GM23338 (cell line): ENCODE results near the gene RAB22A.

Experiments used
- CREB1 ChIP-seq: fragments of 250-450 bp; sonication (Bioruptor Pico); IDR thresholded peaks from 2 replicates; pipeline ENCODE4 v1.5.0; 2020; ENCODE audit warnings: low read depth, mild to moderate bottlenecking, moderate library complexity
- EZH2 ChIP-seq: fragments of 200-600 bp; sonication (generic); IDR thresholded peaks from one replicate; pipeline ENCODE4 v1.8.0; 2017; ENCODE audit warnings: antibody characterized with exemption, mild to moderate bottlenecking, low read depth; ENCODE audit not compliant: unreplicated experiment
- POLR2AphosphoS5 ChIP-seq: IDR thresholded peaks from 2 replicates; pipeline ENCODE4 v1.6.1; 2016; ENCODE audit warnings: antibody characterized with exemption, low read depth
- REST ChIP-seq: IDR thresholded peaks from one replicate; pipeline ENCODE4 v1.6.1; 2018; ENCODE audit warnings: antibody characterized with exemption; ENCODE audit not compliant: unreplicated experiment
- TF ChIP-seq, protein P1 (sequence below), 2 experiments: fragments of 200-600 bp in 1 of 2; sonication (generic) in 1 of 2; conservative IDR thresholded peaks; 2 replicates each; pipeline versions ENCODE4 v1.5.1 to v1.6.1; 2016 to 2017; ENCODE audit warnings: antibody characterized with exemption in 2 of 2, low read depth in 2 of 2, mild to moderate bottlenecking in 2 of 2, moderate library complexity in 1 of 2

GRCh38 chr20:58330687-58331086, 21.2 kb downstream of the RAB22A start:
- no peak for TF ChIP-seq POLR2AphosphoS5
- TF ChIP-seq, protein P1, sequence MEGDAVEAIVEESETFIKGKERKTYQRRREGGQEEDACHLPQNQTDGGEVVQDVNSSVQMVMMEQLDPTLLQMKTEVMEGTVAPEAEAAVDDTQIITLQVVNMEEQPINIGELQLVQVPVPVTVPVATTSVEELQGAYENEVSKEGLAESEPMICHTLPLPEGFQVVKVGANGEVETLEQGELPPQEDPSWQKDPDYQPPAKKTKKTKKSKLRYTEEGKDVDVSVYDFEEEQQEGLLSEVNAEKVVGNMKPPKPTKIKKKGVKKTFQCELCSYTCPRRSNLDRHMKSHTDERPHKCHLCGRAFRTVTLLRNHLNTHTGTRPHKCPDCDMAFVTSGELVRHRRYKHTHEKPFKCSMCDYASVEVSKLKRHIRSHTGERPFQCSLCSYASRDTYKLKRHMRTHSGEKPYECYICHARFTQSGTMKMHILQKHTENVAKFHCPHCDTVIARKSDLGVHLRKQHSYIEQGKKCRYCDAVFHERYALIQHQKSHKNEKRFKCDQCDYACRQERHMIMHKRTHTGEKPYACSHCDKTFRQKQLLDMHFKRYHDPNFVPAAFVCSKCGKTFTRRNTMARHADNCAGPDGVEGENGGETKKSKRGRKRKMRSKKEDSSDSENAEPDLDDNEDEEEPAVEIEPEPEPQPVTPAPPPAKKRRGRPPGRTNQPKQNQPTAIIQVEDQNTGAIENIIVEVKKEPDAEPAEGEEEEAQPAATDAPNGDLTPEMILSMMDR (conservative IDR thresholded peaks at IDR 0.05; ENCODE audit: low read depth in 2 of 2): no peak
- no peak for TF ChIP-seq EZH2
- TF ChIP-seq CREB1 (CRISPR knock-in tag): no peak
- TF ChIP-seq REST: no peak
